Measurements from ENCODE around the gene FRMD6. TPM values are rescaled to one million over a fixed set of nuclear protein-coding genes. Genes with fewer than 3 reads are reported as not detected.

FRMD6 gene
- 4.9 TPM for polyA plus RNA-seq (2012; ENCODE audit: insufficient read depth, insufficient read length, low read depth)

DNA sequence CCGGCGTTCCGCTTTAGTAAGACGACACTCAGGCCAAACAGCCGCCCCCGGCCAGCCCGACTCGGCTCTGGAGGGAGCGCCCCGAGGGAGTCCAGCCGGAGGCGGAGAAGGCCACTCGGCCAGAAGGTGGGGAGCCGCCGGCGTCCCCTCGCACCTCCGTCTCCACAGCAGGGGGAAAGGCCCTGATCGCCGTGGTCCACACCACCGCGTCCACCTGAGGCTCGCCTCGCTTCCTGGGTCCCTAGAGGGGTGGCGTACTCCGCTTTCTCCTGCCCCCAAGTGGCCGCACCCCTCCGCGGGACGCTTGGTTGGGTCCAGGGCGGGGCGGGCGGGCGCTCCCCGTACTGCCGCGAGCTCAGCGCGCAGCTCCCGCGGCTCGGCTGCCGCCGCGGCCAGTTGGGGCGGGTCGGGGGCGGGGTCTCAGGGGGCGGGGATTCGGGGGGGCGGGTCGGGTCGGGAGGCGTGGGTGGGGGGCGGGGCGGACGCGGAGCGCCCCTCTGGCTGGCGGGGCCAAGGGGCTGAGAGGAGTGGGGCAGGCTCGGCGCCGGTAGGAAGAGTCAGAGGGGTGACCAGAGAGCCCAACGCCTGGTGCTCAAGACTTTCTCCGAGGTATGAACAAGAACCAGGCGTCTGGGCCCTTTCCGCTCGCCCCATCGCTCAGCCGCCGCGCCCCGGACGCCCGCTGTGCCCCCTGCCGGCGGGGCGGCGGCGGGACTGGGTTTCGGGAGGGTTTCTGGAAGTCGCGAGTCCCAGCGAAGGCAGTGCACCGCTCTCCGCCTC lies at the start of gene FRMD6:
Gene FRMD6, plus strand, starts transcription at position 523 of the 780 bp plus-strand sequence. CDS start 37,927 bp downstream, outside the sequence.
- Histone ChIP-seq H3K27me3 (no peaks in the 10 kb centered on the region), H3K4me1 (peaks cover 10% of the 10 kb centered on the region; the same call in 1 of the 2 replicates), H3K9me3 (no peaks in the 10 kb centered on the region), H3K4me3 (ENCODE audit: low read depth, low read length) (peak within 1 kb of the TSS; percentile 83), H3K36me3 (peaks cover 2% of the 10 kb centered on the region)
- TF ChIP-seq, protein P1, sequence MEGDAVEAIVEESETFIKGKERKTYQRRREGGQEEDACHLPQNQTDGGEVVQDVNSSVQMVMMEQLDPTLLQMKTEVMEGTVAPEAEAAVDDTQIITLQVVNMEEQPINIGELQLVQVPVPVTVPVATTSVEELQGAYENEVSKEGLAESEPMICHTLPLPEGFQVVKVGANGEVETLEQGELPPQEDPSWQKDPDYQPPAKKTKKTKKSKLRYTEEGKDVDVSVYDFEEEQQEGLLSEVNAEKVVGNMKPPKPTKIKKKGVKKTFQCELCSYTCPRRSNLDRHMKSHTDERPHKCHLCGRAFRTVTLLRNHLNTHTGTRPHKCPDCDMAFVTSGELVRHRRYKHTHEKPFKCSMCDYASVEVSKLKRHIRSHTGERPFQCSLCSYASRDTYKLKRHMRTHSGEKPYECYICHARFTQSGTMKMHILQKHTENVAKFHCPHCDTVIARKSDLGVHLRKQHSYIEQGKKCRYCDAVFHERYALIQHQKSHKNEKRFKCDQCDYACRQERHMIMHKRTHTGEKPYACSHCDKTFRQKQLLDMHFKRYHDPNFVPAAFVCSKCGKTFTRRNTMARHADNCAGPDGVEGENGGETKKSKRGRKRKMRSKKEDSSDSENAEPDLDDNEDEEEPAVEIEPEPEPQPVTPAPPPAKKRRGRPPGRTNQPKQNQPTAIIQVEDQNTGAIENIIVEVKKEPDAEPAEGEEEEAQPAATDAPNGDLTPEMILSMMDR (IDR thresholded peaks at IDR 0.05; ENCODE audit: low read depth, low read length) = peak; percentile 76
- DNase-seq = peak; percentile 90

DNA sequence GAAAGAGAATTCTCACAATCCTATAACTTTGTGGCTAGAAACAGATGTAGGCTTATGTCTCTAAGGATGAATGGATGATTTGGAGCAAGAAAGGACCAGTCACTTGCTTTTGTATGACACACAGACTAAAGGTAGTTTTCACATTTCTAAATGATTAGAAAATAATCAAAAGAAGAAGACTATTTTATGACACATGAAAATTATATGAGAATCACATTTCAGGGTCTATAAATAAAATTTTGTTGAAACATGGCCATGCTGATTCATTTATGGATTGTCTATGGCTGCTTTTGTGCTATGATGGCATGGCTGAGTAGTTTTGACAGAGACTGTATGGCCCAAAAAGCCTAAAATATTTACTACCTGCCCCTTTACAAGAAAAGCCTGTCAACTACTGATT lies 49.4 kb upstream of the FRMD6 start:
- Histone ChIP-seq H3K27me3 (no peaks in the 10 kb centered on the region), H3K4me1 (no peaks in the 10 kb centered on the region), H3K9me3 (no peaks in the 10 kb centered on the region), H3K4me3 (ENCODE audit: low read depth, low read length) (no peak overlapping the region), H3K36me3 (no peaks in the 10 kb centered on the region)
- DNase-seq = no peak
- TF ChIP-seq, protein P1 (IDR thresholded peaks at IDR 0.05; ENCODE audit: low read depth, low read length) = no peak

DNA sequence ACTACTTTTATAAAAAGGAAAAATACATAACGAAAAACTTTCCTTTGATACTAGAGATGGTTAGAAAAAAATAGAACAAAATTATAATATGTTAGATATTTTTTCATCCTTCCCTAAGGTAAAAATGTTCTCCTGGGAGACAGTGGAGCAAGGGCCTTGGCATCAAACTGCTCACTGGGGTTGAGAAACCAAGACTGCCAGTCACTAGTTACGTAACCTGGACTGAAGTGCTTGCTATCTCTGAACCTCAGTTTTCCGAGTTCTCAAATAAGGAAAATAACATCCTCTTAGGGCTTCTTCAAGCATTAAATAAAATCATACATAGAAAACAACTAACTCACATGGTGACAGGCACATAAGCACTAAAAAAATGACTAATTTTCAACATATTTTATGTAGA lies 48.2 kb upstream of the FRMD6 start:
- Histone ChIP-seq H3K4me3 (ENCODE audit: low read depth, low read length) (no peak overlapping the region), H3K36me3 (no peaks in the 10 kb centered on the region), H3K27me3 (no peaks in the 10 kb centered on the region), H3K4me1 (no peaks in the 10 kb centered on the region; the same call in 1 of the 2 replicates), H3K9me3 (no peaks in the 10 kb centered on the region)
- TF ChIP-seq, protein P1 (IDR thresholded peaks at IDR 0.05; ENCODE audit: low read depth, low read length) = no peak
- DNase-seq = no peak

DNA sequence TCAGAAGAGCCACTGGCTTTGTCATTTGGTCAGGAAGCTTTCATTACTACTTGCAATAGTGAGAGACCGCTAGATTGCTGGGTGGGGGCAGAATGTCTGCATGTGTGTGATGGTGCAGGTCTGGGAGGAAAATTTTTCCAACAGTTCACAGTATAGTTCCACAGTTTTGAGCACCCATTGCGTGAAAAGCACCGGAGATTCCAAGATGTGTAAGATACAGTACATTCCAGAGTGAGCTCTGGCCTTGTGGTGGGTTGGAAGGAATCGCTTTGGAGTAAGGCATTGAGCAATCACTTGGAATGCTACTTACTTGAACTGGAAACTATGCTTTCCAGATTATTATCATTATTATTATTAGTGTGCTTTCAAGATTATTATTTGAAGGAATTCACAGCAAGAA lies 47.6 kb upstream of the FRMD6 start:
- TF ChIP-seq, protein P1 (IDR thresholded peaks at IDR 0.05; ENCODE audit: low read depth, low read length) = no peak
- H3K36me3 ChIP-seq = no peaks in the 10 kb centered on the region
- H3K4me3 ChIP-seq (ENCODE audit: low read depth, low read length) = no peak overlapping the region
- H3K9me3 ChIP-seq = no peaks in the 10 kb centered on the region
- DNase-seq = no peak
- H3K4me1 ChIP-seq = no peaks in the 10 kb centered on the region; the same call in 1 of the 2 replicates
- no peaks in the 10 kb centered on the region for H3K27me3 ChIP-seq

DNA sequence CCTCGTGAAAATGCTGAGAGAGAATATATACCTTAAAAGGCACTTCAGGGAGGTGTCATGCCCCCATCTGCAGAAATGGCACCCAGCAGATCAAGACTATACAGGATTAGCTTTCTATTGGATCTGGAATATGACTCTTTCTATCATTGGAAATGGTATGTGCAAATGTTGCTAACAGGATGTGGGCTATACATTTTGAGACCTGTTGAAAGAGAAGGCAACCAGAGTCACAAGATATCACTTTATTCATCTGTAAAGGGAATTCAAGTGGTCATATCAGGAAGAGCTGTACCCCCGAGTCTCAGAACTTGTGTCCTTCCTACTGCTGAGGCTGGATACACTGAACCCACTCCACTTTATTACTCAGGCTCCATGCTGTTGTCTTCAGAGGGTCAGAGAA lies 46.1 kb upstream of the FRMD6 start:
- Histone ChIP-seq H3K27me3 (no peaks in the 10 kb centered on the region), H3K9me3 (no peaks in the 10 kb centered on the region), H3K4me1 (no peaks in the 10 kb centered on the region; the same call in 1 of the 2 replicates), H3K36me3 (no peaks in the 10 kb centered on the region), H3K4me3 (ENCODE audit: low read depth, low read length) (no peak overlapping the region)
- DNase-seq = no peak
- TF ChIP-seq, protein P1 (IDR thresholded peaks at IDR 0.05; ENCODE audit: low read depth, low read length) = no peak

DNA sequence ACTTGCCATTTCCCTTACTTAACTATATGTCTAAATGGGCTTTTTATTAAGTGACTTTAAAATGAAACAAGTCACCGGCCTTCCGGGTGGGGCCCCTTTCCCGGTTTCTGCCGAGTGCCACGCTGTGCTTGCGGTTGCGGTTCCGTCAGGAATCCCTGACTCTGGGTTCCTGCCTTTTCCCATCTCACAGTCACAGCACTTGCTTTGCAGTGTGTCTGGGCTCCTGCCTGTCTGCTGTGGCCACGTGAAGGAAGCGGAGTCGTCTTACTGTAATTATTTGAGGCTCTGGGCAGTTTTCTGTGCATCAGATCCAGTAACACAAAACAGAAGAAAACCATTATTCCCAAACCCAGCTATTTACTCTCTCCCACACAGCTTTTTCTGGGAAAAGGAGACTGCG lies 44.0 kb upstream of the FRMD6 start:
- no peak for DNase-seq
- H3K36me3 ChIP-seq = no peaks in the 10 kb centered on the region
- TF ChIP-seq, protein P1 (IDR thresholded peaks at IDR 0.05; ENCODE audit: low read depth, low read length) = no peak
- no peaks in the 10 kb centered on the region for H3K27me3 ChIP-seq
- H3K4me3 ChIP-seq (ENCODE audit: low read depth, low read length) = no peak overlapping the region
- no peaks in the 10 kb centered on the region; the same call in 1 of the 2 replicates for H3K4me1 ChIP-seq
- H3K9me3 ChIP-seq = no peaks in the 10 kb centered on the region

Measured in BE2C (cell line).